HepG2 (cell line): Measurements from ENCODE around the gene STMN1. TPM values are rescaled to one million over a fixed set of nuclear protein-coding genes. Genes with fewer than 3 reads are reported as not detected.
A peak's percentile ranks its signal among the peaks of the same experiment; 100 is the strongest.

ENCODE experiments used
- CENPX ChIP-seq: sonication (generic); formaldehyde crosslinking; IDR thresholded peaks from 2 replicates; pipeline ENCODE4 v1.9.0; 2021; ENCODE audit warnings: mild to moderate bottlenecking, missing genetic modification reagents, moderate library complexity
- CREM ChIP-seq, 2 experiments: sonication (generic) in 1 of 2; formaldehyde crosslinking in 1 of 2; IDR thresholded peaks; 2 replicates each; pipeline versions ENCODE4 v1.4.0 to v1.6.1; 2016 to 2020; ENCODE audit warnings: antibody characterized with exemption in 1 of 2, mild to moderate bottlenecking in 1 of 2, missing genetic modification reagents in 1 of 2
- FOXM1 ChIP-seq: sonication (generic); formaldehyde crosslinking; IDR thresholded peaks from 2 replicates; pipeline ENCODE4 v1.5.0; 2020; ENCODE audit warnings: missing genetic modification reagents
- FOXP1 ChIP-seq, 2 experiments: fragments of 450-650 bp in 1 of 2; IDR thresholded peaks; 2 replicates each; pipeline ENCODE4 v1.6.1; 2017 to 2018; ENCODE audit warnings: antibody characterized with exemption in 1 of 2
- IKZF1 ChIP-seq: fragments of 450-650 bp; IDR thresholded peaks from 2 replicates; pipeline ENCODE4 v1.7.1; 2016
- MAFG ChIP-seq: sonication (generic); formaldehyde crosslinking; IDR thresholded peaks from 2 replicates; pipeline ENCODE4 v1.5.1; 2020; ENCODE audit warnings: mild to moderate bottlenecking, missing genetic modification reagents
- MTA1 ChIP-seq: sonication (generic); formaldehyde crosslinking; IDR thresholded peaks from 2 replicates; pipeline ENCODE4 v1.4.0; 2020; ENCODE audit warnings: missing genetic modification reagents, mild to moderate bottlenecking, borderline replicate concordance
- NFE2 ChIP-seq: sonication (generic); formaldehyde crosslinking; IDR thresholded peaks from 2 replicates; pipeline ENCODE4 v1.4.0; 2020; ENCODE audit warnings: missing genetic modification reagents
- PAX8 ChIP-seq: sonication (generic); formaldehyde crosslinking; IDR thresholded peaks from 2 replicates; pipeline ENCODE4 v1.8.0; 2022; ENCODE audit warnings: mild to moderate bottlenecking, missing genetic modification reagents, borderline replicate concordance
- PITX1 ChIP-seq: sonication (generic); formaldehyde crosslinking; IDR thresholded peaks from 2 replicates; pipeline ENCODE4 v1.5.1; 2020; ENCODE audit warnings: mild to moderate bottlenecking, missing genetic modification reagents
- REXO4 ChIP-seq: sonication (generic); formaldehyde crosslinking; IDR thresholded peaks from 2 replicates; pipeline ENCODE4 v1.8.0; 2022; ENCODE audit warnings: missing genetic modification reagents, mild to moderate bottlenecking, borderline replicate concordance
- SIN3B ChIP-seq: fragments of 150-350 bp; IDR thresholded peaks from 2 replicates; pipeline ENCODE4 v1.6.1; 2014; ENCODE audit warnings: low read length
- SP140L ChIP-seq: sonication (generic); formaldehyde crosslinking; IDR thresholded peaks from 2 replicates; pipeline ENCODE4 v1.4.0; 2020; ENCODE audit warnings: missing genetic modification reagents, borderline replicate concordance
- SRSF1 ChIP-seq: fragments of 200-400 bp; formaldehyde crosslinking; optimal IDR thresholded peaks from 2 replicates; pipeline ENCODE3; 2017; ENCODE audit warnings: mild to moderate bottlenecking, low read depth, low read length, moderate library complexity
- TCF12 ChIP-seq, 2 experiments: fragments of 450-650 bp in 1 of 2; sonication (generic) in 1 of 2; formaldehyde crosslinking in 1 of 2; IDR thresholded peaks; 2 replicates each; pipeline versions ENCODE4 v1.6.1 to v1.8.0; 2017 to 2022; ENCODE audit warnings: antibody characterized with exemption in 1 of 2, mild to moderate bottlenecking in 1 of 2, missing genetic modification reagents in 1 of 2, moderate library complexity in 1 of 2
- ZNF24 ChIP-seq: fragments of 450-650 bp; IDR thresholded peaks from 2 replicates; pipeline ENCODE4 v1.6.1; 2017; ENCODE audit warnings: antibody characterized with exemption, mild to moderate bottlenecking
- ZNF253 ChIP-seq: sonication (generic); formaldehyde crosslinking; IDR thresholded peaks from 2 replicates; pipeline ENCODE4 v1.8.0; 2022; ENCODE audit warnings: mild to moderate bottlenecking, missing genetic modification reagents, borderline replicate concordance
- ZNF263 ChIP-seq: sonication (generic); formaldehyde crosslinking; IDR thresholded peaks from 2 replicates; pipeline ENCODE4 v1.4.0; 2020; ENCODE audit warnings: missing genetic modification reagents
- ZNF367 ChIP-seq: sonication (generic); formaldehyde crosslinking; IDR thresholded peaks from 2 replicates; pipeline ENCODE4 v1.4.0; 2020; ENCODE audit warnings: missing genetic modification reagents, borderline replicate concordance
- ZNF451 ChIP-seq: sonication (generic); formaldehyde crosslinking; IDR thresholded peaks from 2 replicates; pipeline ENCODE4 v1.5.0; 2020; ENCODE audit warnings: mild to moderate bottlenecking, missing genetic modification reagents
- ZNF605 ChIP-seq: sonication (generic); formaldehyde crosslinking; IDR thresholded peaks from 2 replicates; pipeline ENCODE4 v1.8.0; 2022; ENCODE audit warnings: mild to moderate bottlenecking, missing genetic modification reagents
- ZNF7 ChIP-seq: IDR thresholded peaks from 2 replicates; pipeline ENCODE4 v1.6.1; 2016; ENCODE audit warnings: missing biosample characterization, missing genetic modification reagents
- ZSCAN30 ChIP-seq: sonication (generic); formaldehyde crosslinking; IDR thresholded peaks from 2 replicates; pipeline ENCODE4 v1.5.0; 2020; ENCODE audit warnings: mild to moderate bottlenecking, missing genetic modification reagents
- ZZZ3 ChIP-seq: sonication (generic); formaldehyde crosslinking; IDR thresholded peaks from 2 replicates; pipeline ENCODE4 v1.4.0; 2020; ENCODE audit warnings: missing genetic modification reagents, mild to moderate bottlenecking, borderline replicate concordance
- polyA plus RNA-seq, 8 experiments: library from polyadenylated mRNA; depleted of rRNA in 3 of 8; stranded (reverse) in 7 of 8; unstranded in 1 of 8; fragments of >200 nt; fragmentation: Illumina TruSeq in 4 of 8; extraction: Trizol in 4 of 8; gene quantifications; 2 replicates each; pipeline versions ENCODE4 v1.2.1 to v1.2.3, GENCODE V29; 2011 to 2016; ENCODE audit warnings: low read depth in 4 of 8, missing spikeins in 1 of 8, mixed read lengths in 1 of 8; ENCODE audit not compliant: insufficient read depth in 1 of 8
- total RNA-seq, 5 experiments: library from RNA; depleted of rRNA; stranded (reverse); fragments of >200 nt; fragmentation: Illumina TruSeq; extraction: Trizol; gene quantifications; 2 replicates each; pipeline ENCODE4 v1.2.3, GENCODE V29; 2016; ENCODE audit warnings: low read depth in 1 of 5
- TF ChIP-seq, protein P1 (sequence below): sonication (generic); formaldehyde crosslinking; IDR thresholded peaks from 2 replicates; pipeline ENCODE4 v1.4.0; 2020; ENCODE audit warnings: missing genetic modification reagents, borderline replicate concordance
- TF ChIP-seq, protein P2 (sequence below): sonication (generic); formaldehyde crosslinking; IDR thresholded peaks from 2 replicates; pipeline ENCODE4 v1.5.0; 2020; ENCODE audit warnings: missing genetic modification reagents, mild to moderate bottlenecking, borderline replicate concordance
- TF ChIP-seq, protein P3 (sequence below): sonication (generic); formaldehyde crosslinking; IDR thresholded peaks from 2 replicates; pipeline ENCODE4 v1.4.0; 2020; ENCODE audit warnings: missing genetic modification reagents

STMN1 gene
- total and polyA plus RNA-seq, 2 of the 13 experiments (the other 11 are each of a cell fraction or from before 2014, with no cell fraction given), result 45.9 to 409 TPM

DNA sequence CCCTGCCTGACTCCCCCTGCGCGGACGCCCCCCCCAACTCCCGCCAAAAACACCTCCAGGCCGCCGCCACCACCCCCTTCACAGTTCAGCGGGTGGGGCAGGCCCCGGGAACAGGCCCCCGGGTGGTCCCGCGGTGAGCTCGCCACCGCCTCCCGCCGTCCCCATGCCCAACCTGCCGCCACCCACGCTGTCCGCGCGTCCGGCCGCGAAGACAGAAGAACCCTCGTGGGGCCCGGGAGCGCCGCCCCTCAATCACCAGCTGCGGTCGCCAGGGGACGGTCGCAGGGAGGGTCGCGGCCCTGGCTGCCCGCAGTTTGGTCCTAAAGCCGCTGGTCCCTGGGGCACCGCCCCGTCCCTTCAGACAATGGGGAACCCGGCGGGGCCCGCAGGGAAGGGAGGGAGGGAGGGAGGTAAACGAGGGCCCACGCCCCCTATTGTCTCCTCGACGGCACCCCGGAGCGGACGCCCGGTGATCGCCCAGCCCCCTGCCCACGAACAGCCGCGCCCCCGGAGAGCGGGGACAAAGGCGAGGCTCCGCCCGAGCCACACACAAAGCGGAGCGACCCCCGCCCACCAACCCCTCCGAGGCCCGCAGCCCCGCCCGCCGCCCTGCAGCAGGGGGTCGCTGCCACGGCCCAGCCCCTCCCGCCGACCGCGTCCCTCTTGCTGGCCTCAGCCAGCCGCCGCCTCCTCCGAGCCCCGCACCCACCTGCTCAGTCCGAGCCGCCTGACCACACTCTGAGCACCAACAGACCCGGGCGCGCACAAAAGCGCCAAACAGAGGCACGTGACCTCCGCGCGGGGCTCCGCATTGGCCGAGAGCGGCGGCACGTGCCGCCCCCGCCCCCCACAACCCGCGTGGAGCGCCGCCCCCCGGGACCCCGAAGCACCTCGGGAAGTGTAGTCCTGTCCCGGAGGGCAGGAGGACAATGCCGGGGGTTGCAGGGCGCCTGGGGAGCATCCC, at the start of gene STMN1 (continued):
- TF ChIP-seq, protein P1, sequence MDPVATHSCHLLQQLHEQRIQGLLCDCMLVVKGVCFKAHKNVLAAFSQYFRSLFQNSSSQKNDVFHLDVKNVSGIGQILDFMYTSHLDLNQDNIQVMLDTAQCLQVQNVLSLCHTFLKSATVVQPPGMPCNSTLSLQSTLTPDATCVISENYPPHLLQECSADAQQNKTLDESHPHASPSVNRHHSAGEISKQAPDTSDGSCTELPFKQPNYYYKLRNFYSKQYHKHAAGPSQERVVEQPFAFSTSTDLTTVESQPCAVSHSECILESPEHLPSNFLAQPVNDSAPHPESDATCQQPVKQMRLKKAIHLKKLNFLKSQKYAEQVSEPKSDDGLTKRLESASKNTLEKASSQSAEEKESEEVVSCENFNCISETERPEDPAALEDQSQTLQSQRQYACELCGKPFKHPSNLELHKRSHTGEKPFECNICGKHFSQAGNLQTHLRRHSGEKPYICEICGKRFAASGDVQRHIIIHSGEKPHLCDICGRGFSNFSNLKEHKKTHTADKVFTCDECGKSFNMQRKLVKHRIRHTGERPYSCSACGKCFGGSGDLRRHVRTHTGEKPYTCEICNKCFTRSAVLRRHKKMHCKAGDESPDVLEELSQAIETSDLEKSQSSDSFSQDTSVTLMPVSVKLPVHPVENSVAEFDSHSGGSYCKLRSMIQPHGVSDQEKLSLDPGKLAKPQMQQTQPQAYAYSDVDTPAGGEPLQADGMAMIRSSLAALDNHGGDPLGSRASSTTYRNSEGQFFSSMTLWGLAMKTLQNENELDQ (CRISPR knock-in tag), result no peak
- no peak for TF ChIP-seq ZNF24
- no peak for TF ChIP-seq ZNF263 (CRISPR knock-in tag)
- TF ChIP-seq ZSCAN30 (CRISPR knock-in tag), result no peak
- no peak for TF ChIP-seq REXO4 (CRISPR knock-in tag)
- TF ChIP-seq, protein P2, sequence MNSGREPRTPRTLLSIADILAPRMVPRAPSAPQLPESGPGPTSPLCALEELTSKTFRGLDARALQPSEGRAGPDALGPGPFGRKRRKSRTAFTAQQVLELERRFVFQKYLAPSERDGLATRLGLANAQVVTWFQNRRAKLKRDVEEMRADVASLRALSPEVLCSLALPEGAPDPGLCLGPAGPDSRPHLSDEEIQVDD (CRISPR knock-in tag), result no peak
- TF ChIP-seq CENPX (CRISPR knock-in tag), result no peak
- TF ChIP-seq NFE2, result no peak
- TF ChIP-seq FOXM1 (CRISPR knock-in tag), result no peak
- TF ChIP-seq ZNF367 (CRISPR knock-in tag), result no peak
- TF ChIP-seq ZNF451, result no peak
- no peak for TF ChIP-seq PAX8
- no peak for TF ChIP-seq TCF12 (IDR thresholded peaks at IDR 0.05)
- TF ChIP-seq TCF12 (CRISPR knock-in tag; IDR thresholded peaks at IDR 0.05), result no peak
- TF ChIP-seq, protein P3, sequence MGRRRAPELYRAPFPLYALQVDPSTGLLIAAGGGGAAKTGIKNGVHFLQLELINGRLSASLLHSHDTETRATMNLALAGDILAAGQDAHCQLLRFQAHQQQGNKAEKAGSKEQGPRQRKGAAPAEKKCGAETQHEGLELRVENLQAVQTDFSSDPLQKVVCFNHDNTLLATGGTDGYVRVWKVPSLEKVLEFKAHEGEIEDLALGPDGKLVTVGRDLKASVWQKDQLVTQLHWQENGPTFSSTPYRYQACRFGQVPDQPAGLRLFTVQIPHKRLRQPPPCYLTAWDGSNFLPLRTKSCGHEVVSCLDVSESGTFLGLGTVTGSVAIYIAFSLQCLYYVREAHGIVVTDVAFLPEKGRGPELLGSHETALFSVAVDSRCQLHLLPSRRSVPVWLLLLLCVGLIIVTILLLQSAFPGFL, result no peak
- no peak for TF ChIP-seq IKZF1
- no peak for TF ChIP-seq FOXP1 (IDR thresholded peaks at IDR 0.05)
- TF ChIP-seq FOXP1 (CRISPR knock-in tag; IDR thresholded peaks at IDR 0.05), result no peak
- TF ChIP-seq CREM (IDR thresholded peaks at IDR 0.05), result peak; percentile 21; the same call in 1 of the 2 replicates
- TF ChIP-seq CREM (CRISPR knock-in tag; IDR thresholded peaks at IDR 0.05), result no peak
- no peak for TF ChIP-seq ZZZ3 (CRISPR knock-in tag)
- TF ChIP-seq SP140L (CRISPR knock-in tag), result no peak
- no peak for TF ChIP-seq MTA1
- no peak for TF ChIP-seq SIN3B
- TF ChIP-seq SRSF1, result no peak
- TF ChIP-seq MAFG (CRISPR knock-in tag), result no peak
- no peak for TF ChIP-seq ZNF605 (CRISPR knock-in tag)
- TF ChIP-seq ZNF253 (CRISPR knock-in tag), result no peak
- no peak; the same call in 1 of the 2 replicates for TF ChIP-seq PITX1 (CRISPR knock-in tag)
- TF ChIP-seq ZNF7 (CRISPR knock-in tag), result no peak
